Ammon's horn (tissue), 1 donor: ENCODE measurements around the gene BRSK2.

Experiments used
- DNase-seq: peaks from one replicate; pipeline ENCODE4 v3.0.0-alpha.2; 2016; ENCODE audit warnings: low spot score

BRSK2 gene

DNA sequence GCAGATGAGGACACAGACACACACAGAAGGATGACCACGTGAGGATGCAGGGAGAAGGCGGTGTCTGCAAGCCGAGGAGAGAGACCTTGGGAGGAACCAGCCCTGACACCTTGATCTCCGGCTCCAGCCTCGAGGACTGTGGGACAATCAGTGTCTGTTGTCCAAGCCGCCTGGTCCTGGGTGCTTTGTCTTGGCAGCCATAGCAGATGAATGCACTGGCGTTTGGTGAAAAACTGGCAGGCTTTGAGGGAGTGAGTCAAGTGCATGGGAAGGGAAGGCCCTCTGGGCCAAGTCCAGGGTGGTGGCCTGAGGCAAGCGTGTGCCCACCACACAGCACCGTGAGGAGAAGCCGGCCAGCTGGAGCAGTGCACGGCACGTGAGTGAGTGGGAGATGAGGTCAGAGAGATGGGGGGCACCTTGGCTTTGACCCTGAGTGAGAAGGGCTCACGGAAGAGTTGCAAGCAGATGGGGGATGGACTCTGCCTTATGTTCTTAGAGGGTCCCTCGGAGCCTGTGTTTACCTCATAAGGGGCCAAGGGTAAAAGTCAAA is 12.4 kb upstream of the BRSK2 start:
- DNase-seq: no peak

GRCh38 chr11:1381793-1382425 is 7.8 kb upstream of the BRSK2 start:
- no peak for DNase-seq

GRCh38 chr11:1382429-1382828 is 7.3 kb upstream of the BRSK2 start:
- no peak for DNase-seq

DNA sequence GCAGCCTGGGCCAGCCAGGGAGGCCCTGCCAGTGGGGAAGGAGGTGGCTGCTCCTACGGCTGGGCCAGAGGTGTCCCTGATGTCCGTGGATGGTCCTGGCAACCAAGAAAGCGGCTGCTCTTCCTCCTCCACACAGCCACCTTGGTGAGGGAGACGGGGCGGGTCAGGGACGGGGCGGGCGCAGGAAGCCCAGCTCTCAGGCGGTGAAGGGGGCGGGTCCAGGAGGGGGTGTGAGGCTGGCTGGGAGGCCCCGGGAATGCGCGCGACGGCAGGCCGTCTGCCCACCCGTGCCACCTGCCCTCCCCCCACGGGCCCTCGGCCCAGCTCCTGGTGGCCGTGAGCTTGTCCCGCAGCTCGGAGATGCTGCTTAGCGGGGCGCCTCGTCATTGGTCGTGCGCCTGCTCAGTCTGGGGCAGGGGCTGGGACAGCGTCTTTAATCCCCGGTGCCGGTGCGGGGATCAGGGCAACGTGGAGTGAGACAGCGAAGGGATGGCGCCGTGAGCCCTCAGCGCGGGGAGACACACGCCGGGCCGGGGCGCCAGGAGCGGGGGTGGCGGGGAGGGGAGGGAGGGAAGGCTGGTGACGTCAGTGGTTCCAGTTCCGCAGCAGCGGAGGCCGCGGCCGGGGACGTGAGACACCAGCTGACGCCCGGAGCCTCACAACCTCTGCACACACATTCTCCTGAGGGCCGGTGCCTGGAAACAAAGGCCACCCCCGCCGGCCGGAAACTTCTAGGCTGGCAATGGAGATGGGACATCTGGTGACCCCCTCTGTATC is 6.7 kb upstream of the BRSK2 start:
- peak; percentile 88 for DNase-seq

- DNase-seq: no peak
Measured at GRCh38 chr11:1384199-1384970, 5.3 kb upstream of the BRSK2 start.

DNA sequence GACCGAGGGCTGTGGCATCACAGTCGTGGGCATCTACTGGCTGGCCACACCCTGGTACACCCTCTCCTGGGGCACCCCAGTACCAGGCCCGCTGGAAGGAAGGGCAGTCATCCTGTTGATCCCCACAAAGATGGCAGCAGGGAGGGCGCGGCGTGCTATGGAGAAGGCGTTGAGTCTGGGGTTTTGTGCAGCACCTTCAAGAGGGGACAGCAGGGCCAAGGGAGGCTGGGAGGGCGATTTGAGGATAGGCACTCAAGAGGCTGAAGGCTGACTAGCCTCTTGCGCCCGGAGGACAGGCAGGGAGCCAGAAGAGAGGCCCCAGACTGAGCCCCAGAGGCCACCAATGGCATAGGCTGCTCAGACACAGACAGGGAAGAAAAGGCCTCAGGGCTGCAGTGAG is 2.2 kb upstream of the BRSK2 start:
- DNase-seq: no peak

- DNase-seq: no peak
Measured at GRCh38 chr11:1387961-1388762, 1.6 kb upstream of the BRSK2 start.

DNA sequence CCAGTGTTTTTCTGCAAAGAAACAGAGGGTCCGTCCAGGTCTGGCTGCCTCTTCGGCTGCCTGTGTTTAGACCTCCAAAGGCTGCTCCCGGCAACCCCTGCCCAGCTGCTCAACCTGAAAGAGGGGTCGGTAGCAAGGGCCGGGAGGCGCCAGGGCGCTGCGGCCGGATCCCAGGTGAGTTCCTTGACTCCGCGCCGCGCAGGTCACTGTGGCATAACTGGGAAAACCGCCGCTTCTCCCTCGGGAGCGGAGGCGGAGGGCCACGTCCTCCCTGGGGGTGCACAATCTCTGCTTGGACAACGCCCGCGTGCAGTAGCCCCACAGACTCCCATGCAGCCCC is 1.0 kb upstream of the BRSK2 start:
- no peak for DNase-seq

GRCh38 chr11:1389103-1389931 is 417 bp upstream of the BRSK2 start:
- peak; percentile 98 for DNase-seq

- DNase-seq: no peak
Measured at GRCh38 chr11:1390569-1391164, 933 bp downstream of the BRSK2 start.

DNA sequence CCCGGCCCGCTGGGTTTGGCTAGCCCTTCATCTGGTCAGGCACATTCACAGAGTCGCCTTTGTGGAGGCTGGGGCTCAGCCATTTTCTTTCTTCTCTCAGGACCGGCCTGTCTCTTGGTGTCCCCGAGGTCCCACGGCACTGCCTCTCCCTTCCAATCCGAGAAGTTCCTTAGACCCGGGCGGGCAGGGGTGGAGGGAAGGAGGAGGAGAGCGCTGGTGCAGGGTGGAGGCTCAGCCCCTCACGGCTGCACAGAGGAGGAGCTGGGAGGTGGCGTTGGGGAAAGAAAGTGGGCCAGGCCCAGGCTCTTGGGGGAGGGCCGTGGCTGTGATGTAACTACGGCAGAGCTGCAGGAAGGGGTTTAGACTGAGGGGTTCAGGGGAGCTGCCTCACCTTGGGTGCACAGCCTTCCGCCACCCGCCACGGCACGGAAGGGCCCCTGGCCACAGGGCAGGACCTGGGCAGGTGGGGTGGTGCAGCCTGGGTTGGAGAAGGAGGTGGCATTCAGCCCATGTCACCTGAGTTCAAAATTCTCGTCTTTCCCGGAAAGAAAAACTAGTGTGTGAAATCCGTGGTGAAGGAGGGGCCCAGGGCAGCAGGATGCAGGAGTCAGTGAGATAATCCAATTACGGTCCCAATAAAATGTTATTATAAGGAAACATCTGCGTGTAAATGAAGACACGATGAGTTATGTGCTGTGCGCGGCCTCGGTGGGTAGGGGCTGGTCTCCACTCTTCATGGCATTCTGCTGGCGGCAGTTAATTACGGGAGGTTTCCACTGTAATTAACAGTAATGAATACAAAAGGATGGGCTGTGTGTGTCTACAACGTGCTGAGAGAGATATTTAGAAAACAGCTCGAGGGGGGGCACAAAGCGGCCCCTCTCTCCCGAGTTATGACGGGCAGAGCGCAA is 1.7 kb downstream of the BRSK2 start:
- DNase-seq: peak; percentile 73

DNA sequence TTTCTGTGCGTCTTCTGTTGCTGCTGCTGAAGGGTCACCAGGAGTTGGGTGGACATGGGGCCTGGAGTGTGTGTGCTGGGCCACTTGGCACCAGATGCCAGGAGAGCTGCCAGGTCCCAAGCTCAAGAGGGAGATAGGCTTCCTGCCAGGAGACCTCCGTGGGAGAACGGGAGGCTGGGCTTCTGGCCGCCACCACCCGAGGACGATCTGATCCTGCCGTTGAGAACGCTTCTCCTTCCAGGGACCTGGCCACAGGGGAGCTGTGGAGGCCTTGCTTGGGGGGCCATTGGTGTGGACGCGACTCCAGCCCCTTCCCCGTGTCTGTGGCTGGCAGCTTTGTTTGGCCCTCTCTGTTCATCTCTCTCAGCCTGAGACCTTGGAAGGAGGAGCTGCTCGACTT is 2.4 kb downstream of the BRSK2 start:
- DNase-seq: no peak

GRCh38 chr11:1392561-1392960 is 2.8 kb downstream of the BRSK2 start:
- DNase-seq: no peak

DNA sequence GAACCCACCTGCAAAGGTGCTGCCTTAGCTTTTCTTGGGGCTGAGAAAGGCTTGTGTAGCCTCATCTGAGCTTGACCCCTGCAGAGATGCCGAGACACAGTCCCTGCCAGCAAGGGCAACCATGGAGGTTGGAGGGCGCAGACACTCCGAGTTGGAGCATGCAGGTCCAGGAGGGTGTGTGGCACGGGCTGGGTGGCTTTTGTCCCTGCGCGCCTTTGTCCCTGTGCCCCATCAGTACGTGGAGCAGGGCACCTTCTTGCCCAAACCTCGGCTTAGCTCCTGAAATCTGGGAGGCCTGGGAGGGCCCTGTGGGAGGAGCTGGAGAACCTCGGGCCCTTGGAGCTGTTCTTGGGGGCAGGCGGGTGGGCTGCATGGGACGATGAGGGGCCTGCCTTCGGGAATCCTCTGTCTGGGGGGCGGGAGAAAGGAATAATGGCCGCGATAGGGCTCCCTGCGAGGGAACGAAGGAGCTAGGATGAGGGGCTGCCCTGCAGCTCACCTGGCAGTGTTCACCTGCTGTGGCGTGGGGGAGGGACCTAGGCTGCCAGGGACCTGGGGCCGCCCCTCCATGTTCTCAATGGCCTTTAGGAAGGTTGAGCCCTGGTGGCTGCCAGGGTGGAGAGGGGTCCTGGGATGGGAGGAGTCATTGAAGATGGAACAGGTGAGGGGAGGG is 3.4 kb downstream of the BRSK2 start:
- DNase-seq: no peak

DNA sequence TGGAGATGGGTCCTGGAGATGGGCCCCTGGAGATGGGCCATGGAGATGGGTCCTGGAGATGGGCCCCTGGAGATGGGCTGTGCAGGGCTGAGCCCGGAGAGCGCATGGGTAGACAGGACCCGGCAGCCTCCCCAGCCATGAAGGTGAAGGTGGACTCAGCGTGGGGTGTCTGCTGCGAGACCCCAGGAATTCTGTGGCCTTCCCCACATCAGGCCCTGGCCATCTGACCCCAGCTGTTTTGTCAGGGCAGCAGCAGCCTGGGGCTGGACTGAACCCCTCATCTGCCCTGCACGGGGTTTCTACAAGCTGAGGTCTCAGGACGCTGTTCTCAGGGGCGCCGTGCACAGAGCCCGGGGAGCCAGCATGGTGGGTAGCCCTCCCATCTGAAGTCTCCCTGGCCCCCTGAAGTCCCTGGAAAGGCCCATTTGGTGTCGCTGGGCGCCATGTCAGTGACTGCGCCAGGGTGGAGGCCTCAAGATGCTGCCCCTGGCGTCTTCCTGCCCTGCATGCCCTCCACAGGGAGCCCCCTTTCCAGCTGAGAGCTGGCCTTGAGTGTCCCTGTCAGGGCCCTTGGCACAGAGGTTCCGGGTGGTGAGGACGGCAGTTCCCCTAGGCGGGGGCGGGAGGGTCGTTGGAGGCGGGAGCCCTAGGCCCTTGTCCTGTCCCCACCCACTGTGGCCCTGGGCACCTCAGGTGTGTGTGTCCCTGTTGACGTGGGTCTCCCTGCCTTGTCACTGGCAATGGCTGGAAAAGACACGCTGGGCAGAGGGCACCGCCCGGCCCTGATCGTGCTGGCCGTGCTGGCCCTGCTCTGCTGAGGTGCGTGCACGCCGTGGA is 5.4 kb downstream of the BRSK2 start:
- DNase-seq: no peak

DNA sequence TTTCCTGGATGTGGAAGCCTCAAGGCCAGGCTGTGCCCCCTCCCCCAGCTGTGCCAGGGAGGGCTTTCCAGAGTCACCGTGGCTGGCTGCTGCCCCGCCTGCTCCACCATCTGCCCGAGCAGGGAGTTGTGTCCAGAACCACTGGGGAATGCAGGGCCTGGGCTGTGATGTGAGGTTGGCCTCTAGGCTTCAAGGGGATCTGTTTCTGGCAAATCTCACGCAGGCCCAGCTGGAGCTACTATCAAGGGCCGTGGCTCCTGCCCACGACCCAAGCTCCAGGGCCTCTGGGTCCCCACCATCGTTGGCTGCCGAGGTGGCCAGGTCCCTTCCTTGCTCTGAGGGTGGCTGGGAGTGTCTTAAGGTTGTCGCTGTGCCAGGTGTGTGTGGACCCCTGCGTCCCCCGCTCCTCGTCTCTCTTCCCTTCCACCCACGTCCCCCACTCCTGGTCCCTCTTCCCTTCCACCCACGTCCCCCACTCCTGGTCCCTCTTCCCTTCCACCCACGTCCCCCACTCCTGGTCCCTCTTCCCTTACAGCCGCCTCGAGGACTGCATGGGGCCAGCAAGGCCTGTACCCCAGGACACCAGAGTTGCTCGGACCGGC is 6.1 kb downstream of the BRSK2 start:
- DNase-seq: no peak

DNA sequence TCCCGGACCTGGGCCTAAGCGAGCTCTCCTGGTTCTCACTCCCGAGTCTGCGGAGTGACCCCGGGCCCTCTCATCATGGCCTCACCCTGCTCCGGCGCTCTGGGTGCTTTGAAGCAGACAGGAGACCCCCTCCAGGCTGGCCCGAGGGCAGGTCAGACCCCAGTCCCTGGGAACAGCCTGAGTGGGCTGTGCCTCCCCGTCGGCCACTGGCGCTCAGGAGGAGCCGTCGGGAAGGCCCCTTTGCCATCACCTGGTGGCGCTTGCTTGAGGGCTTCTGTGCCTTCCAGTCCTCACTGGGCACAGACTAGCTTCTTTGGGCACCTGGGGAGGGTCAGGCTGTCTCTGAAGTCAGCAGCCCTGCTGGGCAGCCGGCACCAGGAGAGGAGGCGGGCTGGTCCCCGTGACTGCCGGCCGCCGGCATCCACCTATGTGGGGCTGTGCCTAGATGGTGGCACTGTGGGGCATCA is 6.7 kb downstream of the BRSK2 start:
- no peak for DNase-seq
